Endothelial cell of umbilical vein (primary cell): Measurements from ENCODE around the gene PRSS57. TPM values are rescaled to one million over a fixed set of nuclear protein-coding genes. Genes with fewer than 3 reads are reported as not detected.

ENCODE experiments used
- BruUV-seq: library from RNA; stranded (reverse); fragments of 400-500 nt; replicated peaks from 2 replicates; lab custom pipeline; 2021; lab: Mats Ljungman, UMichigan
- CTCF ChIA-PET: fragments of 300-600, 350-600 bp; sonication (Branson Sonifier 250); formaldehyde crosslinking; loops from one replicate; lab custom pipeline; 2021; ENCODE audit warnings: antibody characterized with exemption, inconsistent platforms; lab: Charles Lee
- POLR2A ChIA-PET: fragments of 300-600, 350-600 bp; sonication (Branson Sonifier 250); formaldehyde crosslinking; loops from one replicate; lab custom pipeline; 2021; ENCODE audit warnings: antibody characterized with exemption, inconsistent platforms; lab: Charles Lee
- DNase-seq: peaks from one replicate; pipeline ENCODE4 v3.0.0-alpha.2; 2011; ENCODE audit warnings: low read depth, low spot score
- FAIRE-seq: peaks from 2 replicates; lab custom pipeline; 2011; peaks lifted over from hg19 to GRCh38; lab: Jason Lieb, UNC
- H2AFZ ChIP-seq: 2 replicates; pipeline ENCODE4 v1.6.0; 2012; ENCODE audit warnings: low read depth, low read length, control low read depth, inconsistent platforms
- H3K27ac ChIP-seq: 2 replicates; pipeline ENCODE4 v1.5.1; 2011; ENCODE audit warnings: low read depth, mild to moderate bottlenecking, control low read depth, low read length, moderate library complexity; ENCODE audit not compliant: insufficient read depth
- H3K27me3 ChIP-seq, 2 experiments: 2 replicates each; pipeline versions ENCODE4 v1.6.0 to v1.6.1; 2011; ENCODE audit warnings: low read length in 2 of 2, mixed read lengths in 1 of 2; ENCODE audit not compliant: control insufficient read depth in 2 of 2, insufficient read depth in 2 of 2
- H3K36me3 ChIP-seq, 2 experiments: 2 replicates in 1 of 2; 3 replicates in 1 of 2; pipeline ENCODE4 v1.5.1; 2011; ENCODE audit warnings: low read length in 2 of 2, mild to moderate bottlenecking in 1 of 2, moderate library complexity in 1 of 2; ENCODE audit not compliant: control insufficient read depth in 2 of 2, insufficient read depth in 2 of 2; ENCODE audit errors: extremely low read depth in 1 of 2
- H3K4me1 ChIP-seq: 3 replicates; pipeline ENCODE4 v1.5.1; 2011; ENCODE audit warnings: mild to moderate bottlenecking, low read length; ENCODE audit not compliant: control insufficient read depth, insufficient read depth; ENCODE audit errors: extremely low read depth
- H3K4me2 ChIP-seq: 2 replicates; pipeline ENCODE4 v1.6.1; 2011; ENCODE audit warnings: low read length, control low read depth, mixed read lengths; ENCODE audit not compliant: insufficient read depth
- H3K4me3 ChIP-seq, 3 experiments: fragments of 200-600 bp in 1 of 3; sonication (generic), shearing (Covaris generic) in 1 of 3; replicated peaks in 1 of 3; 2 replicates each; pipeline ENCODE4 v1.5.1; 2011 to 2016; ENCODE audit warnings: control low read depth in 3 of 3, low read length in 3 of 3, mild to moderate bottlenecking in 2 of 3, inconsistent platforms in 1 of 3, low read depth in 1 of 3, moderate library complexity in 1 of 3; ENCODE audit not compliant: insufficient read depth in 1 of 3
- H3K79me2 ChIP-seq: 2 replicates; pipeline ENCODE4 v1.6.0; 2012; ENCODE audit warnings: low read length, inconsistent platforms; ENCODE audit not compliant: control insufficient read depth, insufficient read depth
- H3K9ac ChIP-seq: replicated peaks from 2 replicates; pipeline ENCODE3; 2011; ENCODE audit warnings: low read length, control low read depth; ENCODE audit not compliant: insufficient read depth; ENCODE audit errors: extremely low read depth
- H3K9me1 ChIP-seq: replicated peaks from 3 replicates; pipeline ENCODE4 v1.6.0; 2011; ENCODE audit warnings: mild to moderate bottlenecking, low read length; ENCODE audit not compliant: control insufficient read depth, insufficient read depth; ENCODE audit errors: extremely low read depth
- H3K9me3 ChIP-seq: replicated peaks from 2 replicates; pipeline ENCODE4 v1.5.1; 2012; ENCODE audit warnings: low read length, inconsistent platforms; ENCODE audit not compliant: control insufficient read depth, insufficient read depth
- H4K20me1 ChIP-seq: replicated peaks from 2 replicates; pipeline ENCODE3; 2011; ENCODE audit warnings: mild to moderate bottlenecking, low read length; ENCODE audit not compliant: control insufficient read depth, insufficient read depth; ENCODE audit errors: extremely low read depth
- CTCF ChIP-seq, 2 donors: IDR thresholded peaks; 1 replicate in 1 of 2; 2 replicates in 1 of 2; pipeline ENCODE4 v1.5.1; 2011; ENCODE audit warnings: low read length in 2 of 2, mild to moderate bottlenecking in 2 of 2, moderate library complexity in 2 of 2, control low read depth in 1 of 2, inconsistent platforms in 1 of 2, low read depth in 1 of 2; ENCODE audit not compliant: insufficient read depth in 1 of 2; ENCODE audit errors: extremely low read depth in 1 of 2
- EZH2 ChIP-seq: IDR thresholded peaks from 2 replicates; pipeline ENCODE4 v1.6.1; 2012; ENCODE audit warnings: borderline replicate concordance, low read depth, mild to moderate bottlenecking, moderate library complexity, low read length, inconsistent platforms; ENCODE audit not compliant: severe bottlenecking
- FOS ChIP-seq: IDR thresholded peaks from 2 replicates; pipeline ENCODE4 v1.6.1; 2011; ENCODE audit warnings: mild to moderate bottlenecking, low read length, moderate library complexity, borderline replicate concordance; ENCODE audit not compliant: insufficient read depth
- GATA2 ChIP-seq: IDR thresholded peaks from 2 replicates; pipeline ENCODE4 v1.7.0; 2011; ENCODE audit warnings: low read depth, mild to moderate bottlenecking, moderate library complexity, mixed read lengths, low read length; ENCODE audit not compliant: insufficient read length, insufficient read depth
- JUN ChIP-seq: IDR thresholded peaks from 2 replicates; pipeline ENCODE4 v1.6.1; 2011; ENCODE audit warnings: borderline replicate concordance, low read depth; ENCODE audit not compliant: insufficient read length, insufficient read depth
- MAX ChIP-seq: IDR thresholded peaks from 2 replicates; pipeline ENCODE4 v1.6.1; 2011; ENCODE audit not compliant: insufficient read depth, insufficient read length
- MYC ChIP-seq: IDR thresholded peaks from one replicate; pipeline ENCODE4 v1.6.1; 2011; ENCODE audit warnings: mild to moderate bottlenecking, low read depth, low read length
- POLR2A ChIP-seq: IDR thresholded peaks from 2 replicates; pipeline ENCODE4 v1.6.1; 2012; ENCODE audit warnings: low read depth, mild to moderate bottlenecking, control low read depth, low read length
- POLR2AphosphoS5 ChIP-seq: IDR thresholded peaks from 2 replicates; pipeline ENCODE4 v1.6.1; 2012; ENCODE audit warnings: low read depth, mild to moderate bottlenecking, control low read depth, low read length, moderate library complexity; ENCODE audit not compliant: insufficient read depth
- dilution Hi-C: fragments of 300-500 bp; cut with MboI; formaldehyde crosslinking; loops from one replicate; pipeline ENCODE4 v1.15.0; 2019; ENCODE audit warnings: low sequenced_read_pairs; ENCODE audit not compliant: extremely low pct_ligation_motif_present
- intact Hi-C: fragments of 100-400 bp; cut with micrococcal nuclease; formaldehyde crosslinking; loops from one replicate; pipeline ENCODE4 v1.10.0; 2022
- polyA plus RNA-seq, 4 experiments: library from polyadenylated mRNA; depleted of rRNA in 3 of 4; stranded (reverse) in 3 of 4; unstranded in 1 of 4; fragments of >200 nt; gene quantifications; 2 replicates each; pipeline versions ENCODE4 v1.2.1 to v1.2.3, GENCODE V29; 2011 to 2012; ENCODE audit warnings: missing spikeins in 1 of 4
- total RNA-seq: library from RNA; stranded (reverse); gene quantifications from 2 replicates; pipeline ENCODE4 v1.2.3, GENCODE V29; 2021

Gene PRSS57
- total and polyA plus RNA-seq, 2 donors (not counting 3 experiments of a cell fraction or from before 2014, with no cell fraction given), result not detected

GRCh38 chr19:644363-644762 is 50.9 kb downstream of the PRSS57 start:
- peaks cover 5 to 14% of the 10 kb centered on the region in 2 experiments for H3K36me3 ChIP-seq
- no peak overlapping the region for H2AFZ ChIP-seq
- TF ChIP-seq CTCF (IDR thresholded peaks at IDR 0.05; ENCODE audit: extremely low read depth in 1 of 2, insufficient read depth in 1 of 2, low read depth in 1 of 2, low read length in 2 of 2) (no peak), GATA2 (no peak), POLR2AphosphoS5 (no peak), EZH2 (no peak), MAX (no peak), FOS (no peak), POLR2A (no peak), MYC (no peak), JUN (no peak)
- no peak for FAIRE-seq
- ChIA-PET CTCF (no interaction called here), POLR2A (no interaction called here)
- intact Hi-C loops (no loop called here), dilution Hi-C loops (no loop called here)
- H3K27ac ChIP-seq, result no peak overlapping the region
- H3K79me2 ChIP-seq, result no peaks in the 10 kb centered on the region
- no peak overlapping the region for H3K9ac ChIP-seq
- no peaks in the 10 kb centered on the region for H3K27me3 ChIP-seq
- no peaks in the 10 kb centered on the region for H3K9me3 ChIP-seq
- BruUV-seq, result no TSS peak
- no peak for DNase-seq
- H3K4me1 ChIP-seq, result peaks cover under 1% of the 10 kb centered on the region
- H3K9me1 ChIP-seq, result no peaks in the 10 kb centered on the region
- no peaks in the 10 kb centered on the region for H4K20me1 ChIP-seq
- H3K4me3 ChIP-seq, result no peak overlapping the region
- no peak overlapping the region for H3K4me2 ChIP-seq
